Gastroesophageal sphincter (tissue), 4 donors: ENCODE results near the gene FOXK1. TPM values are rescaled to one million over a fixed set of nuclear protein-coding genes. Genes with fewer than 3 reads are reported as not detected.
A peak's percentile ranks its signal among the peaks of the same experiment; 100 is the strongest.

Source experiments
- ATAC-seq: fragments of 150-250 bp; one replicate; pipeline ENCODE4 v1.9.1; 2016; ENCODE audit warnings: mild to moderate bottlenecking, moderate library complexity
- H3K27ac ChIP-seq, 4 donors: fragments of 200-600 bp; sonication (generic) in 3 of 4; 1 replicate in 3 of 4; 2 replicates in 1 of 4; pipeline ENCODE4 v1.5.1; 2016 to 2019
- H3K27me3 ChIP-seq: fragments of 200-600 bp; sonication (generic); one replicate; pipeline ENCODE4 v1.5.1; 2019
- H3K36me3 ChIP-seq, 2 donors: fragments of 200-600 bp; sonication (generic); one replicate each; pipeline ENCODE4 v1.5.1; 2019; ENCODE audit warnings: control low read depth in 1 of 2
- H3K4me1 ChIP-seq, 3 donors: fragments of 200-600 bp; sonication (generic); 1 replicate in 2 of 3; 2 replicates in 1 of 3; pipeline ENCODE4 v1.5.1; 2016 to 2019; ENCODE audit warnings: control low read depth in 2 of 3
- H3K4me3 ChIP-seq, 2 donors: fragments of 200-600 bp; sonication (generic); one replicate each; pipeline ENCODE4 v1.5.1; 2019; ENCODE audit warnings: mild to moderate bottlenecking in 1 of 2, moderate library complexity in 1 of 2
- H3K9me3 ChIP-seq, 3 donors: fragments of 200-600 bp; sonication (generic); one replicate each; pipeline ENCODE4 v1.5.1; 2017 to 2019; ENCODE audit warnings: control low read depth in 2 of 3
- EP300 ChIP-seq: sonication (generic); formaldehyde crosslinking; IDR thresholded peaks from one replicate; pipeline ENCODE4 v1.6.1; 2017; ENCODE audit warnings: antibody characterized with exemption, mild to moderate bottlenecking
- POLR2A ChIP-seq, 2 donors: fragments of 450-650 bp; IDR thresholded peaks; one replicate each; pipeline ENCODE4 v1.6.1; 2017; ENCODE audit warnings: antibody characterized with exemption in 2 of 2, mild to moderate bottlenecking in 2 of 2, moderate library complexity in 1 of 2
- POLR2AphosphoS5 ChIP-seq: sonication (generic); formaldehyde crosslinking; IDR thresholded peaks from one replicate; pipeline ENCODE4 v1.6.1; 2017; ENCODE audit warnings: antibody characterized with exemption
- WGBS, 2 donors: methylation state at CpG; one replicate each; pipeline ENCODE4 v1.1.5; 2018; ENCODE audit warnings: low coverage in 1 of 2; 5-methylcytosine and 5-hydroxymethylcytosine counted together
- total RNA-seq, 4 donors: library from RNA; depleted of rRNA; stranded (reverse); fragments of >200 nt; gene quantifications; one replicate each; pipeline ENCODE4 v1.1.0, GENCODE V29; 2016
- TF ChIP-seq, protein P1 (sequence below), 4 experiments: fragments of 200-600 bp in 2 of 4; fragments of 450-650 bp in 2 of 4; sonication (generic) in 1 of 4; IDR thresholded peaks; one replicate each; pipeline ENCODE4 v1.5.1; 2017 to 2019; ENCODE audit warnings: antibody characterized with exemption in 4 of 4, mild to moderate bottlenecking in 2 of 4, moderate library complexity in 2 of 4

The FOXK1 gene
- total RNA-seq, 4 donors from 2014 or later = 28.5 to 45.2 (median 30.0) TPM

DNA sequence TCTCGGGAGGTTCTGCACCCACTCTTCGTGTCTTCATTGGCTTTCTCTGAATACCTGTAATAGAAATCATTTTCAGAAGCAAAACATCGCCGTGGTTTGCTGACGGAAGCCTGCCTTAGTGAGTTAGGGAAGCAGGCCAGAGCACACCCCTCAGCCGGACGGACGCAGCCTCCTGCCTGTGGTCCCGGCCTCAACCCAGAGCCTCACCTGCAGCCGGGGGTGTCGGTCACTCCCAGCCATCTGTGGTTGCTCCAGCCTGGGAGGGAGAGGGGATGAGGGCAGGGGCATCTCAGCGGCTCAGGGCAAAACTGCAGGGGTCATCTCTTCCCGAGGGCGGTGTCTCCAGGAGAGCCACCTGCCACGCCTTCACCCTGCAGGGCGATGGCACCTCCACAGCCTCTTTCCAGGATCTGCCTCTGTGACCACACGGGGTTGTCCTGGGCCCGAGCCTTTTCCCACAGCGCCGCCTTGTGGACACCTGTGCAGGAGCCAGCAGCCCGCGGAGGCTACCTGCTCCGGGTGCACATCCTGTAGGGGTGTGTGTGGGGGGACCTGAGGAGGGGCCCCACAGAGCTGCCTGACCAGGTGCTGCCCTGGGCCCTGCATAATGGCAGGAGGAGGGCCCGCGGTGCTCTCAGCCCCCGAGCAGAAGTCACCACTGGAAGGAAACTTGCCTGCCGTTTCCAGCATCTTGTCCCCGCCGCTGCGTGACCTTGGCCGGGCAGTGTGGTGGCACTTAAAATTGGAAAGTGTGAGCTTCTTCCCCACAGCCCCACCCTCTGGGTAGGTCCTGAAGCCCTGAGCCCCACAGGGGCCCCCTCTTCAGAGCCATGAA is 71.7 kb downstream of the FOXK1 start:
- H3K36me3 ChIP-seq = peaks cover 0 to 55% of the 10 kb centered on the region in 2 donors
- ATAC-seq = peak; percentile 86
- no peaks in the 10 kb centered on the region for H3K9me3 ChIP-seq
- 6 to 87% methylated on average over 3 to 7 of the region's 31 CpGs for WGBS, 2 donors
- H3K27ac ChIP-seq = peak overlapping the region in 2 of 4 donors; percentile 47 to 57
- TF ChIP-seq, protein P1, sequence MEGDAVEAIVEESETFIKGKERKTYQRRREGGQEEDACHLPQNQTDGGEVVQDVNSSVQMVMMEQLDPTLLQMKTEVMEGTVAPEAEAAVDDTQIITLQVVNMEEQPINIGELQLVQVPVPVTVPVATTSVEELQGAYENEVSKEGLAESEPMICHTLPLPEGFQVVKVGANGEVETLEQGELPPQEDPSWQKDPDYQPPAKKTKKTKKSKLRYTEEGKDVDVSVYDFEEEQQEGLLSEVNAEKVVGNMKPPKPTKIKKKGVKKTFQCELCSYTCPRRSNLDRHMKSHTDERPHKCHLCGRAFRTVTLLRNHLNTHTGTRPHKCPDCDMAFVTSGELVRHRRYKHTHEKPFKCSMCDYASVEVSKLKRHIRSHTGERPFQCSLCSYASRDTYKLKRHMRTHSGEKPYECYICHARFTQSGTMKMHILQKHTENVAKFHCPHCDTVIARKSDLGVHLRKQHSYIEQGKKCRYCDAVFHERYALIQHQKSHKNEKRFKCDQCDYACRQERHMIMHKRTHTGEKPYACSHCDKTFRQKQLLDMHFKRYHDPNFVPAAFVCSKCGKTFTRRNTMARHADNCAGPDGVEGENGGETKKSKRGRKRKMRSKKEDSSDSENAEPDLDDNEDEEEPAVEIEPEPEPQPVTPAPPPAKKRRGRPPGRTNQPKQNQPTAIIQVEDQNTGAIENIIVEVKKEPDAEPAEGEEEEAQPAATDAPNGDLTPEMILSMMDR (IDR thresholded peaks at IDR 0.05) = peak in 3 of 4 experiments; percentile 88 to 94 (median 94)
- TF ChIP-seq POLR2AphosphoS5 = no peak
- no peaks in the 10 kb centered on the region for H3K27me3 ChIP-seq
- H3K4me1 ChIP-seq = peaks cover 0 to 42% (median 3%) of the 10 kb centered on the region in 3 donors
- H3K4me3 ChIP-seq = no peak overlapping the region

DNA sequence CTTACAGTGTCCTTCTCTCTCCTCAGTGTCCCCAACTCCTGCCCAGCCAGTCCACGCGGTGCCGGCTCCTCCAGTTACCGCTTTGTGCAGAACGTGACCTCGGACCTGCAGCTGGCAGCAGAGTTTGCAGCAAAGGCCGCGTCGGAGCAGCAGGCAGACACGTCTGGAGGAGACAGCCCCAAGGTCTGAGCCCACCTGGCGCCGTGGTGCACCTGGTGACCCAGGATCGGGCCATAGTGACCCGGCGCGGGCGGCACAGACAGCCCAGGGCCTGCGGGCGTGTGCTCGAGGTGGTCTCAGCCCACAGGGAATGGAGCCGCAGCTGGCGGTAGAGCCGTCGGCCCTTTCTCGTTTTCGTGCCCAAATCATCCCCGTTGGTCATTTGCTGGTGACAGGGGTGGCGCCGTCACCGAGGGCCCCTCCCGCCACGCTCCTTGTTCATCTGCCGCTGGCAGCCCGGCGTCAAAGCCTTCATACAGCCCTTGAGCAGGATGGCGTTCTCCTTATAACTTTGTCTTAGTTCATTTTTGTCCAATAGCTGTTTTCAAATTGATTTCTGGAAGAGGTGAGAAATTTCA is 72.4 kb downstream of the FOXK1 start:
- TF ChIP-seq POLR2A (IDR thresholded peaks at IDR 0.05) (no peak), EP300 (no peak), POLR2AphosphoS5 (no peak)
- TF ChIP-seq, protein P1 (IDR thresholded peaks at IDR 0.05) = no peak
- Histone ChIP-seq H3K4me3 (no peak overlapping the region), H3K27me3 (no peaks in the 10 kb centered on the region), H3K4me1 (peaks cover 0 to 35% (median 3%) of the 10 kb centered on the region in 3 donors), H3K9me3 (no peaks in the 10 kb centered on the region), H3K36me3 (peaks cover 0 to 62% of the 10 kb centered on the region in 2 donors), H3K27ac (peak overlapping the region in 1 of 4 donors; percentile 47)
- 90% methylated on average over 11 of the region's 36 CpGs; no CpG with 5 or more reads in 1 of the 2 donors for WGBS, 2 donors
- ATAC-seq = no peak

DNA sequence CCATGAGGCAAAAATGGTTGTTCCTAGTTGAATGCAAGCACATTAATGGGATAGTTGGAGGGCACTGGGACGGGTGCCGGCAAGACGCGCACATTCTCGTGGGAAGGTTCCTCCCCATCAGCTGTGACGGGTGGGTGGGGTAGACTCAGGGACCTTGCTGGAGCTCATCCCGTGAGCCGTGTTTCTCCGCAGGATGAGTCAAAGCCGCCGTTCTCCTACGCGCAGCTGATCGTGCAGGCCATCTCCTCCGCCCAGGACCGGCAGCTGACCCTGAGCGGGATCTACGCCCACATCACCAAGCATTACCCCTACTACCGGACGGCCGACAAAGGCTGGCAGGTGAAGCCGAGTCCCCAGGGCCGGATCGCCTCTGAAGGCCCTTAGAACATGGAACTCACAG is 73.0 kb downstream of the FOXK1 start:
- TF ChIP-seq, protein P1 (IDR thresholded peaks at IDR 0.05) = no peak
- TF ChIP-seq POLR2A (IDR thresholded peaks at IDR 0.05) (no peak), EP300 (no peak), POLR2AphosphoS5 (no peak)
- Histone ChIP-seq H3K4me1 (peaks cover 0 to 30% (median 3%) of the 10 kb centered on the region in 3 donors), H3K4me3 (no peak overlapping the region), H3K36me3 (peaks cover 0 to 65% of the 10 kb centered on the region in 2 donors), H3K9me3 (no peaks in the 10 kb centered on the region), H3K27me3 (no peaks in the 10 kb centered on the region), H3K27ac (no peak overlapping the region)
- no peak for ATAC-seq
- WGBS, 2 donors = 89% methylated on average over 10 of the region's 24 CpGs; no CpG with 5 or more reads in 1 of the 2 donors

DNA sequence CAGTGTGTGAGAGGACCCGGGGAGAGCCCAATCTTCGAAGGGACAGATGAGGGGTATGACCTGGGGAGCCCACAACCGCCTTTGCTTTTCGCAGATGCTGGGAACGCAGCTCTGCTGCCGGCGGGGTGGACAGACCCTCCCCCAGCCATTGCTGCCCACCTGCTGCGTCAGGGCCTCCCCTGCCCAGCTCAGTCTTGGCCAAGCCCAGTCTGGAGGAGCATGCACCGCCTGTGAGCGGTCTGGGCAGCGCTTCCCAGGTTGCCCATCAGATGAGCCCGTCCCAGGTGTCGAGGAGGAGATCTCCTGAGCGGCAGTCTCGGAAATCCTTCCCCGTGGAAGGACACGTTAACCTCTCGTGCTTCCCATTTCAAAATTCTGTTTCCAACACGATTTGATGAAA is 76.0 kb downstream of the FOXK1 start:
- H3K4me1 ChIP-seq = peaks cover 0 to 16% (median 3%) of the 10 kb centered on the region in 3 donors
- H3K27ac ChIP-seq = no peak overlapping the region
- no peak overlapping the region for H3K4me3 ChIP-seq
- H3K27me3 ChIP-seq = no peaks in the 10 kb centered on the region
- no peak for TF ChIP-seq POLR2A (IDR thresholded peaks at IDR 0.05)
- no peak for TF ChIP-seq EP300
- no peak for TF ChIP-seq POLR2AphosphoS5
- TF ChIP-seq, protein P1 (IDR thresholded peaks at IDR 0.05) = no peak
- H3K36me3 ChIP-seq = peaks cover 0 to 89% of the 10 kb centered on the region in 2 donors
- WGBS, 2 donors = 79 to 88% methylated on average over 6 to 9 of the region's 19 CpGs
- ATAC-seq = no peak
- no peaks in the 10 kb centered on the region for H3K9me3 ChIP-seq
